ENCODE results near the gene SPATA7.

DNA sequence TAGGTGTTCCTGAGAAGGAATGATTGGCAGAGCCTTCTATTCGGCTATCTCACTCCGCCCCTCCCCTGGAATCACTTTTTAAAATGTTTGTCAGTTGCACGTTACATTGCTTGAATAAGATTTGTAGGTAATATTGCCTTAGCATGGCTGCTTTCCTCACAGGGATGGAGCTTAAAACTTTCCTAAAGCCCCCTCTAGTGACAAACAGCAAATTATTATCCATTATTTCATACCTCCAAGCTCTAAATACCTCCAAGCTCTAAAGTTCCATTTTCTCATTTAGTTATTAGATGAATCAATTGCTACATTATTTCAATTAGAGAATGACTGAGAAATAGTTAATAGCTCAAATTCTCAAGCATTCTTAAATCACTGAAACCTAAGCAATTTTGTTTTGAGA lies 5.1 kb upstream of the SPATA7 start:
- TF ChIP-seq CTCF (IDR thresholded peaks at IDR 0.05) (peak in 5 of 7 experiments; percentile 10 to 42 (median 28)), POLR2A (IDR thresholded peaks at IDR 0.05) (no peak)

Data from body of pancreas (tissue), 4 donors.